GM12873 (cell line): ENCODE results near the gene ACIN1.

Experiments used
- CTCF ChIP-seq: IDR thresholded peaks from 2 replicates; pipeline ENCODE4 v1.5.1; 2012; ENCODE audit warnings: low read depth, mild to moderate bottlenecking, moderate library complexity, low read length, control low read depth; ENCODE audit not compliant: insufficient read depth; ENCODE audit errors: missing control alignments

ACIN1 gene

GRCh38 chr14:23044840-23045239 is 50.1 kb downstream of the ACIN1 start:
- no peak for TF ChIP-seq CTCF

- TF ChIP-seq CTCF, result no peak
These were observed 51.2 kb downstream of the ACIN1 start for GRCh38 chr14:23043754-23044153.

GRCh38 chr14:23043145-23043544 is 51.8 kb downstream of the ACIN1 start:
- TF ChIP-seq CTCF, result no peak

- TF ChIP-seq CTCF, result no peak
These were observed 52.6 kb downstream of the ACIN1 start, which contains the start of gene PSMB11 for GRCh38 chr14:23042162-23042965. PSMB11 (plus strand) TSS chr14:23042212; CDS start chr14:23042226, 14 bp downstream.

GRCh38 chr14:23041729-23042128 is 53.2 kb downstream of the ACIN1 start:
- no peak for TF ChIP-seq CTCF

GRCh38 chr14:23040100-23040499 is 54.8 kb downstream of the ACIN1 start:
- TF ChIP-seq CTCF, result no peak

- no peak for TF ChIP-seq CTCF
These were observed 59.4 kb downstream of the ACIN1 start for GRCh38 chr14:23035303-23036144.
